ENCODE measurements around the gene LACC1.

LACC1 gene

DNA sequence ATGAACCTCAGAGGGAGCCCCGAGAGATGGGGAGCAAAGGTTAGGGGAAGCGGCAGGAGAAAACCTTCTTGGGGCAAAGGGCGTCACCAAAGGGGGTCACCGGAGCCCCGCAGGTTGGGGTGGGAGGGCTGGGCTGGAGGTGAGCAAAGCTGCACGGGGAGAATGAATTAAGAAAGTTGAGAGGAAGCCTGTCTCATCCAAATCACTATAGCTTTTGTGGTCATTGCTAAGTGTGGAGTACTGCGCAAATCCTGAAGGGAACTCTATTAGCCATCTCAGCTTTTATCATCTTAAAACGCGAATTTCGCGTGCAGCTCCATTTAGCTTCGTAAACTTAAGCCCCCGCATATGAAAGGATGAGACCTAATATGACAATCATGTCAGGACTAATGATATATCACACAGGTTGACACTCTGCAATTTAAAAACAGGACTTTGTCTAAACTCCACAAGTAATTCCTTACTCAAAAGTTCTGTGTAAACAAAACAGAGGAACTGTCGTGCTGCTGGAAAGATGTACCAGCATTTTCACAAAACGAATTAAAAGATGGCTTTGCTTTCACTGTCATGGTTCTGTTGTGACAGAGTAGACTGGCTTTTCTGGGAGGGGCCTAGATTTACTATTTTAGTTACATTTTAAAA is 631 bp downstream of the LACC1 start:
- Histone ChIP-seq H4K20me1 (ENCODE audit: low read depth, low read length) (no peaks in the 10 kb centered on the region), H3K36me3 (ENCODE audit: low read length) (peaks cover 10% of the 10 kb centered on the region; the same call in 1 of the 2 replicates), H3K9me2 (replicated peaks; ENCODE audit: insufficient read depth, low read length) (no peaks in the 10 kb centered on the region), H3K9ac (ENCODE audit: low read length) (peak overlapping the region; percentile 96), H3F3A (ENCODE audit: insufficient read depth) (peaks cover 36% of the 10 kb centered on the region), H2AFZ (ENCODE audit: low read depth, low read length, severe bottlenecking) (peak overlapping the region; percentile 89), H3K27me3 (ENCODE audit: low read length) (no peaks in the 10 kb centered on the region), H3K79me2 (ENCODE audit: insufficient read depth, low read length) (peaks cover 6% of the 10 kb centered on the region), H3K4me3 (ENCODE audit: insufficient read depth, low read length, poor library complexity, severe bottlenecking) (peak overlapping the region; percentile 97), H3K27ac (ENCODE audit: low read depth, low read length) (peak overlapping the region; percentile 93), H3K9me3 (ENCODE audit: insufficient read depth, low read length) (no peaks in the 10 kb centered on the region), H3K4me2 (ENCODE audit: low read depth, low read length, poor library complexity, severe bottlenecking) (peak overlapping the region; percentile 100)
- TF ChIP-seq EZH2phosphoT487 (conservative IDR thresholded peaks at IDR 0.05; ENCODE audit: low read length) = no peak
- TF ChIP-seq, protein P1, sequence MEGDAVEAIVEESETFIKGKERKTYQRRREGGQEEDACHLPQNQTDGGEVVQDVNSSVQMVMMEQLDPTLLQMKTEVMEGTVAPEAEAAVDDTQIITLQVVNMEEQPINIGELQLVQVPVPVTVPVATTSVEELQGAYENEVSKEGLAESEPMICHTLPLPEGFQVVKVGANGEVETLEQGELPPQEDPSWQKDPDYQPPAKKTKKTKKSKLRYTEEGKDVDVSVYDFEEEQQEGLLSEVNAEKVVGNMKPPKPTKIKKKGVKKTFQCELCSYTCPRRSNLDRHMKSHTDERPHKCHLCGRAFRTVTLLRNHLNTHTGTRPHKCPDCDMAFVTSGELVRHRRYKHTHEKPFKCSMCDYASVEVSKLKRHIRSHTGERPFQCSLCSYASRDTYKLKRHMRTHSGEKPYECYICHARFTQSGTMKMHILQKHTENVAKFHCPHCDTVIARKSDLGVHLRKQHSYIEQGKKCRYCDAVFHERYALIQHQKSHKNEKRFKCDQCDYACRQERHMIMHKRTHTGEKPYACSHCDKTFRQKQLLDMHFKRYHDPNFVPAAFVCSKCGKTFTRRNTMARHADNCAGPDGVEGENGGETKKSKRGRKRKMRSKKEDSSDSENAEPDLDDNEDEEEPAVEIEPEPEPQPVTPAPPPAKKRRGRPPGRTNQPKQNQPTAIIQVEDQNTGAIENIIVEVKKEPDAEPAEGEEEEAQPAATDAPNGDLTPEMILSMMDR (IDR thresholded peaks at IDR 0.05; ENCODE audit: insufficient read depth, low read length, poor library complexity, severe bottlenecking) = no peak

DNA sequence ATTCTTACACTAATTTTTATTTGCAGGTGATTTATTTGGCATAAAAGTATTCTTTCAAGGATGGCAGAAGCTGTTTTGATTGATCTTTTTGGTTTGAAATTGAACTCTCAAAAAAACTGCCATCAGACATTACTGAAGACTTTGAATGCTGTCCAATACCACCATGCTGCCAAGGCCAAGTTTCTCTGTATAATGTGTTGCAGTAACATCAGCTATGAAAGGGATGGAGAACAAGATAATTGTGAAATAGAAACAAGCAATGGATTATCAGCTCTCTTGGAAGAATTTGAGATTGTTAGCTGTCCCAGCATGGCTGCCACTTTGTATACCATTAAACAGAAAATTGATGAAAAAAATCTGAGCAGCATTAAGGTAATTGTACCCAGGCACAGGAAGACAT is 1.2 kb downstream of the LACC1 start:
- Histone ChIP-seq H4K20me1 (ENCODE audit: low read depth, low read length) (no peaks in the 10 kb centered on the region), H3K4me3 (ENCODE audit: insufficient read depth, low read length, poor library complexity, severe bottlenecking) (no peak overlapping the region), H3K4me2 (ENCODE audit: low read depth, low read length, poor library complexity, severe bottlenecking) (peak overlapping the region; percentile 100), H3K27me3 (ENCODE audit: low read length) (no peaks in the 10 kb centered on the region), H2AFZ (ENCODE audit: low read depth, low read length, severe bottlenecking) (no peak overlapping the region), H3K27ac (ENCODE audit: low read depth, low read length) (no peak overlapping the region), H3K79me2 (ENCODE audit: insufficient read depth, low read length) (peaks cover 6% of the 10 kb centered on the region), H3K36me3 (ENCODE audit: low read length) (peaks cover 13% of the 10 kb centered on the region; the same call in 1 of the 2 replicates), H3F3A (ENCODE audit: insufficient read depth) (peaks cover 30% of the 10 kb centered on the region), H3K9ac (ENCODE audit: low read length) (no peak overlapping the region), H3K9me3 (ENCODE audit: insufficient read depth, low read length) (no peaks in the 10 kb centered on the region), H3K9me2 (replicated peaks; ENCODE audit: insufficient read depth, low read length) (no peaks in the 10 kb centered on the region)
- TF ChIP-seq, protein P1 (IDR thresholded peaks at IDR 0.05; ENCODE audit: insufficient read depth, low read length, poor library complexity, severe bottlenecking) = no peak
- TF ChIP-seq EZH2phosphoT487 (conservative IDR thresholded peaks at IDR 0.05; ENCODE audit: low read length) = no peak

- no peaks in the 10 kb centered on the region for H3K9me3 ChIP-seq (ENCODE audit: insufficient read depth, low read length)
- no peak overlapping the region for H3K4me3 ChIP-seq (ENCODE audit: insufficient read depth, low read length, poor library complexity, severe bottlenecking)
- H2AFZ ChIP-seq (ENCODE audit: low read depth, low read length, severe bottlenecking) = no peak overlapping the region
- no peak overlapping the region for H3K9ac ChIP-seq (ENCODE audit: low read length)
- peaks cover 13% of the 10 kb centered on the region; the same call in 1 of the 2 replicates for H3K36me3 ChIP-seq (ENCODE audit: low read length)
- H4K20me1 ChIP-seq (ENCODE audit: low read depth, low read length) = no peaks in the 10 kb centered on the region
- H3K27me3 ChIP-seq (ENCODE audit: low read length) = no peaks in the 10 kb centered on the region
- peaks cover 6% of the 10 kb centered on the region for H3K79me2 ChIP-seq (ENCODE audit: insufficient read depth, low read length)
- H3F3A ChIP-seq (ENCODE audit: insufficient read depth) = peaks cover 23% of the 10 kb centered on the region
- peak overlapping the region; percentile 100 for H3K4me2 ChIP-seq (ENCODE audit: low read depth, low read length, poor library complexity, severe bottlenecking)
- H3K27ac ChIP-seq (ENCODE audit: low read depth, low read length) = no peak overlapping the region
- H3K9me2 ChIP-seq (replicated peaks; ENCODE audit: insufficient read depth, low read length) = no peaks in the 10 kb centered on the region
- TF ChIP-seq EZH2phosphoT487 (conservative IDR thresholded peaks at IDR 0.05; ENCODE audit: low read length) = no peak
- TF ChIP-seq, protein P1 (IDR thresholded peaks at IDR 0.05; ENCODE audit: insufficient read depth, low read length, poor library complexity, severe bottlenecking) = no peak
These were observed 1.9 kb downstream of the LACC1 start for GRCh38 chr13:43881580-43881979.
